ENCODE measurements around the gene RARA.

RARA gene

GRCh38 chr17:40345161-40345993 lies 36.4 kb downstream of the RARA start:
- DNase-seq (ENCODE audit: low read depth, low spot score), result no peak

DNA sequence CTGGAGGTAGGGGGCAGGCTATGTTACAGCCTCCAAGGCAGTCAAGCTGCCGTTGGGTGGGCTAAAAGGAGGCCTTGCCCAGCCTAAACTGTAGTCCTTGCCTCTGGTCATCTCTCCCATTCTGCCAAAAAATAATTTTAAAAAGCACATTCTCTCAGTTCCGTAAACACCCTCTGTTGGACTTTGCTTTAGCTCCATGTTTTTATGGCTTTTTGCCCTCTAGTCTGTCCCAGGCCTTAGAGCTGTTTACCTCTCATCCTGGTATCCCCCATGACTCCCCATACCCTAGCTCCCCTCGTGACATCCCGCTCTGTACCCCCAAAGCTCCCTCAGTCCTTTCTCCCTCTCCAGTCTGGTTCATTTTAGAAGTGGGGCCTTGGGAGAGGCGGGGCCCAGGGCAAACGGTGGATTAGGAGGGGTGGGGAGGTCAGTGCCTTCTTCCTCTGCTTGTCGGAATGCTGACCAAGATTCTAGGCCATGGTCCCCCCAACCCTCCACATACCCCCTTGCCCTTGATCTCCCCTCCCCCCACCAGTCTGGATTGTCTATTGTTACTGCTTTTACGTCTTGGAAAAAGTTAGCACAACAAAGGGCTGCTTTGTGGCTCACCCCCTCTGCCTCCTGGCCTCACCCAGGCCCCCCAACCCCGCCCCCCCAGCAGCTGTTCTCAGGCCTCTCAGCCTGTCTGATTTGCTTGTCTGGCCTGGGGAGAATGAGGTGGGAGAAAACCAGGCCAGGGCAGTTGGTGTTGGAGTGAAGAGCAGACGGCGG lies 37.2 kb downstream of the RARA start:
- no peak for DNase-seq (ENCODE audit: low read depth, low spot score)

GRCh38 chr17:40346765-40347158 lies 37.8 kb downstream of the RARA start:
- DNase-seq (ENCODE audit: low read depth, low spot score), result no peak

- no peak for DNase-seq (ENCODE audit: low read depth, low spot score)
Measured at GRCh38 chr17:40347319-40348135, 38.5 kb downstream of the RARA start.

- DNase-seq (ENCODE audit: low read depth, low spot score), result no peak
Measured at GRCh38 chr17:40348136-40348504, 39.1 kb downstream of the RARA start.

DNA sequence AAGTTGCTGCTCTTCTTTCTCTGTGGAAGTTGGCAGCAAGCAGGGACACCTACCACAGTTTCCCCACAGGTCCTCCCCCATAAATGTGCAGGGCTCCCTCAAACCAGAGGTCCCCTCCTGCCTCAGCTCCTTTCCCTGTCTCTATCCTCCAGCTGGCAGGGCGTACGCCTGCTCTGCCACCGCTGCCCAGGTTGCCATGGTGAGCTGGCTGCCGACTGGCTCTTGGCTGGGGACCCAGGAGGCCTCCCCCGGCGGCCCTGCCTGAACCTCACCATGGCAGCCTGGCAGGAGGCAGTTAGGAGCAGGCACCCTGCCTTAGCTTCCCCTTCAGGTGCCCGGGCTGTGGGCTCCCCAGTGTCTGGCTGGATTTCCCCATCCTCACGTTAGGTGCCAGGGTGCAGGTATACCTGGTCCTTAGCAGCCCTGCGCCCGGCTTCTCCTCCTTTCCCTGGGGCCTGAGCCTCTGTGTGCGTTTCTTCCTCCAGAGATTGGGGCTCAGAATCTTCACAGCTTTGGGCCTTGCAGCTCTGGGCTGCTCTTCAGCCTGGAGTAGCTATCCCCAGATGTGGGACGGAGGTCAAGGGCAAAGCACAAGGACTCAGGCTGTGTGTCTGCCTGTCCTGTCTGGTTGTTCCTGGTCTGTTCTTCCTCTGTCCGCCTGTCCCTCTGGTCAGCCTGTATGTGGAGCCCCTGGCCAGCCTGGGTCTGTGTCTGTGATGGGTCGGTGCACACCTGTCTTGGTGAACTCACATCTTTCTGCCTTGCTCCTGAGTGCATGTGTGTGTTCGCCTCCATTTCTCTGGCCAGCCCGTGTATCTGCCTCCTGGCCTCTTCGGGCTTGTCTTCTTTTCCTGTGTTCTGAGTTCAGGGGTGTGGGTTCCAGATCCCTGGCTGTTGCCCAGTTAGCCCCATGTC lies 39.8 kb downstream of the RARA start:
- no peak for DNase-seq (ENCODE audit: low read depth, low spot score)

GRCh38 chr17:40349477-40349894 lies 40.5 kb downstream of the RARA start:
- DNase-seq (ENCODE audit: low read depth, low spot score), result no peak

DNA sequence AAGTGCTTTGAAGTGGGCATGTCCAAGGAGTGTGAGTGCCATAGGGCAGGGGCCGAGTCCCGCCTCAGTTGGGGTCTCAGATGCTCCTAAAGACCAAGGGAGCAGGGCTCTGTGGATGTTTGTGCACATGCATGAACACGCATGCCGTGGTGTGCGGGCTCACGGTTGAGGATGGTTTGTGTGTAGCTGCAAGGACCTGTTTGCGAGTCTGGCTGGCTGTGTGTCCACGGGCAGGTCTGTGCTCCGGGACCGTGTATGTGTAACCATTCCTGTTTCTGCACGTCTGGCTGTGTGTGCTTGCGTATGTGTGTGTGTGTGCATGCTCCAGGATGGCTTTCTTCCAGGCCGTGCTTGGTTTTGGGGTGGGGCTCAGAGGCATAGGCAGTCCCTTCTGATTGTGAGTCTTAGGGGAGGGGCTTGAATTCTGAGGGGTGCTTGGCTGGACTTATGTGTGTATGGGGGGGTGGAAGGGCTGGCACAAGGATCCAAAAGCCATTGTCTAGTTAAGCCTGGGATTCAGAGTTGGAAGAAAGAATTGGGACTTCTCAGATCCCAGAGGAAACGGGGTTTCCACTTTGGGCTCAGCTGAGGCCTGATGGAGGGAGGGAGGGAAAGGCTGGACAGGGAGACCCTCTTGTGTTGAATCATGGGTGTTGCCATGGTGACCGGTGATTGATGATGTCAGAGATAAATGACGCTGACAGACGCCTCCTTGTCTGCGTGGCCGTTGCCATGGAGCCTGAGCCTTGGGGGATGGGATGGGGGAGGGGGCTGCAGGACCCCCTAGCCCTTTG lies 41.1 kb downstream of the RARA start:
- DNase-seq (ENCODE audit: low read depth, low spot score), result no peak

DNA sequence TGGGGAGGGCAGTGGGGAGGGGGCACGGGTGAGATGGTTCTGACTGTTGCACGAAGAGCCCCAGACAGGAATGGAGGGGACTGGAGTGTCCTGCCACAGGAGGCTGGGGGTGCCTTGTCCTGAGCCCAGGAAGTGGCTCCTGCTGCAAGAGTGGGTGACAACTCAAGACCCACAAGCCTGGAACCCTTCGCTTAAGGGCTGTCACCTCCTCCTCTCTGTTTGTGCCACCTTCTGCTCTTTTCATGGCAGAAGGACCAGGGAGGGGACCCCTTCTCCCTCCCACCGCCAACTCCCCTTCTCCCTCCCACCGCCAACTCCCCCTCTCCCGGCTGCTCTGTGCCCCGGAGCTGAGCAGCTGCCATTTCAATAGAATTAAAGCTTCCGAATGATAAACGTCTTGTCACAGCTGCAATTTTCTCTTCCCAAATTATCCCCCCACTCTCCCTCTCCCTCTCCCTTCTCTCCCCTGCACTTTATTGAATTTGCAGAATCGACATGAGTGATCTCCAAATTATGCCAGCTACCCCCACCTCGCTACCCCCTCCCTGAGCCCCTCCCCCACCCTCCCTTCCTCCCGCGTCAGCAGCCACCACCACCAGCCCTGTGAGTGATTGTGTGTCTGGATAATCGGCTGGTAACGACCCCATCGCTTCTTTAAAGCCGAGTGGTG lies 41.8 kb downstream of the RARA start:
- DNase-seq (ENCODE audit: low read depth, low spot score), result no peak

- DNase-seq (ENCODE audit: low read depth, low spot score), result no peak
Measured at GRCh38 chr17:40351359-40352236, 42.6 kb downstream of the RARA start.

DNA sequence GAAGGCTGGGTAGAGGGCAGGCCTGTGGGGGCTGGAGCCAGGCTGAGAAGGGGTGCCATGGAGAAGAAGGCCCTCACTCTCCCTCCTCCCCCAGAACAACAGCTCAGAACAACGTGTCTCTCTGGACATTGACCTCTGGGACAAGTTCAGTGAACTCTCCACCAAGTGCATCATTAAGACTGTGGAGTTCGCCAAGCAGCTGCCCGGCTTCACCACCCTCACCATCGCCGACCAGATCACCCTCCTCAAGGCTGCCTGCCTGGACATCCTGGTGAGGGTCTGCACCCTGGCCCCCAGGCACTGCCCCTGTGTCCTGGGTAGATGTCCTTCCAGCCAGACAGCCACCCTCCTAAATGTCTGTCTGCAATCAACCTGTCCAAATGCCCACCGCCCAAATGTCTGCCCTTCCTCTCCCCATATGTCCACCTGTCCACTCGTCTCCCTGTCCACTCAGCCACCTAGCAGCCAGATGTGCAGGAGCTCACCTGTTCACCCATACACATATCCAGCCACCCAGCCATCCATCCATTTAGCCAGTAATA lies 43.3 kb downstream of the RARA start:
- no peak for DNase-seq (ENCODE audit: low read depth, low spot score)

GRCh38 chr17:40352779-40353394 lies 43.9 kb downstream of the RARA start:
- no peak for DNase-seq (ENCODE audit: low read depth, low spot score)

DNA sequence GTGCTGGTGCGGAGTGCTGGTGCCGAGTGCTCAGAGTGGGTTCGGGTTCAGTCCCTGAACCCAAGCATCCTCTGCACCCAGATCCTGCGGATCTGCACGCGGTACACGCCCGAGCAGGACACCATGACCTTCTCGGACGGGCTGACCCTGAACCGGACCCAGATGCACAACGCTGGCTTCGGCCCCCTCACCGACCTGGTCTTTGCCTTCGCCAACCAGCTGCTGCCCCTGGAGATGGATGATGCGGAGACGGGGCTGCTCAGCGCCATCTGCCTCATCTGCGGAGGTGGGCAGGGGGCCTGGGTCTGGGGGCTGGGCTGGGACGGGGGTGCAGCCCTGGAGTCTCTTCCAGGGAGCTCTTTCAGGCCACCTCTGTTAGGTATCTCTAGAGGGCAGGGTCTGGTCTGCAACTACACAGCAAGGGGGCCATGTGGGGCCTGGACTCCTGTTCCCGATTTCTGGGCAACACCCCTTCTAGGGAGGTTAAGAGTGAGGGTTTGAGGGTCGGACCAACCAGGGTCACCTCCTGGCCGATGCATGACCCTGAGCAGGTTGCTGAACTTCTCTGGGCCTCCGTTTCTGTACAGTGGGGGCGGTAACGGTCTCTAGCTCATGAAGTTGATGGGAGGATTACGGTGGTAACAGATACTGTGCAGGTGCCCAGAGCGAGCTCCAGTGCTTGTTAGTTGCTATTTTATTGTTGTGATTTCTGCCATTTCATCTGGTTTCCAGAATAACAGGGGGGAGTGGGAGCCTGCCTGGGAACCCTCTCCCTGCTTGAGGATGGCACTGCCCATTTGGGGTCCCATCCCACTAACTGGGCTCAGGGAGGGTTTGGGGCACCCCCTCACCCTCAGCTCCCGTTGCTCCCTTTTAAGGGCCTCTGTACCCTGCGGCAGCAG lies 45.5 kb downstream of the RARA start:
- DNase-seq (ENCODE audit: low read depth, low spot score), result no peak

DNA sequence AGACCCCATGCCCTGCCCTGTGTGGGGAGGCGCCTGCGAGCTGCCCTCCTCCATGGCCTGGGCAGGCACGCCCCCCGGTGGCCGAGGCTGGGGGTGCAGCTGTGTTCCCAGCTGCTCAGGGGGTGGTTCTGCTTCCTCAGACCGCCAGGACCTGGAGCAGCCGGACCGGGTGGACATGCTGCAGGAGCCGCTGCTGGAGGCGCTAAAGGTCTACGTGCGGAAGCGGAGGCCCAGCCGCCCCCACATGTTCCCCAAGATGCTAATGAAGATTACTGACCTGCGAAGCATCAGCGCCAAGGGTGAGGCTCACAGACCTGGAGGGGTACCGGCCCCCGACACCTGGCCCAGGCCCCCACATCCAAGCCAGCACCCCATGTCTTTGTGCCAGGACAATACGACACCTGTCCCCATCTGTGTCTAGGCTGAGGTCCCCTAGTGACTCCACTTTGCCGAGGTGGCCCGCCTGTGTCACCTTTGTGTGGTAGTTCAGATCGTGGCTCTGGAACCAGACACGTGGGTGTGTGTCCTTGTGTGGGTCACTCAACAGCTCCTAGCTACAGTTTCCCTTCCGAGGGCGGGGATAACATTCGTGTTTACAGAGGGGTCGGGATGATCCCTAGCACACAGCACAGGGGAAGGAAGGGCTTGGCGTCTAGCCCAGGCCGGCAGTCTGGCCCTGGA lies 46.3 kb downstream of the RARA start:
- peak; percentile 59 for DNase-seq (ENCODE audit: low read depth, low spot score)

DNA sequence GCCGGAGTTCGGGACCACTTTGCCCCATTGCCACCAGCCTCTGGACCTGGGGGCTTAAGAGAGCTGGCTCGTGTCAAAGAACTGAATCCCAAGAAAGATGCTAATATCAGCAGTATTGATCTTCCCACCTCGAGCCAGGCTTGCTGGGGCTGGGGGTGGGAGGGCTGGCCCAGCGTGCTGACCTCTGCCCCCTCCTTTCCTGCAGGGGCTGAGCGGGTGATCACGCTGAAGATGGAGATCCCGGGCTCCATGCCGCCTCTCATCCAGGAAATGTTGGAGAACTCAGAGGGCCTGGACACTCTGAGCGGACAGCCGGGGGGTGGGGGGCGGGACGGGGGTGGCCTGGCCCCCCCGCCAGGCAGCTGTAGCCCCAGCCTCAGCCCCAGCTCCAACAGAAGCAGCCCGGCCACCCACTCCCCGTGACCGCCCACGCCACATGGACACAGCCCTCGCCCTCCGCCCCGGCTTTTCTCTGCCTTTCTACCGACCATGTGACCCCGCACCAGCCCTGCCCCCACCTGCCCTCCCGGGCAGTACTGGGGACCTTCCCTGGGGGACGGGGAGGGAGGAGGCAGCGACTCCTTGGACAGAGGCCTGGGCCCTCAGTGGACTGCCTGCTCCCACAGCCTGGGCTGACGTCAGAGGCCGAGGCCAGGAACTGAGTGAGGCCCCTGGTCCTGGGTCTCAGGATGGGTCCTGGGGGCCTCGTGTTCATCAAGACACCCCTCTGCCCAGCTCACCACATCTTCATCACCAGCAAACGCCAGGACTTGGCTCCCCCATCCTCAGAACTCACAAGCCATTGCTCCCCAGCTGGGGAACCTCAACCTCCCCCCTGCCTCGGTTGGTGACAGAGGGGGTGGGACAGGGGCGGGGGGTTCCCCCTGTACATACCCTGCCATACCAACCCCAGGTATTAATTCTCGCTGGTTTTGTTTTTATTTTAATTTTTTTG lies 47.1 kb downstream of the RARA start:
- no peak for DNase-seq (ENCODE audit: low read depth, low spot score)

All from activated naive CD8-positive, alpha-beta T cell treated with anti-CD3 and anti-CD28 coated beads, Interleukin-2, amount 50 U/mL, for 16 hours (primary cell).